ENCODE results near the gene CACNA2D2.

DNA sequence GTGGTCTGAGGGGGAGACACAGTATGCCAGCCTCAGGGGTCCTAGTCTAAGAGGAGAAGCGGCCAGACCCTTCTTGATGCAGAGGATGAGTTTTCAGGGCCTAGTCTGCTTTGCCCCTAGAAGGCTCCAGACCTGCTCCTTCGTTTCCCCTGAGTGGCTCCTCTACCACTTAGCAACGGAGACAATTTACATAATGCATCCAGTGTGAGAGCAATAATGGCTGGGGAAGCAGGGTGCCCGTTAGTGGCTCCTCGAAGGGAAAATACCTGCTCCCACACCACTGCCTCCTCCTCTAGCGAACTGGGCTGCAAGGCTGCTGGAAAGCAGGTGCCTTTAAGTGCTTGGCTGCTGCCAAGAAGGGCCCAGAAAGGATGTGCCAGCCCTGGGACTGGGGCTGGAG, 38.9 kb downstream of the CACNA2D2 start:
- TF ChIP-seq, protein P1, sequence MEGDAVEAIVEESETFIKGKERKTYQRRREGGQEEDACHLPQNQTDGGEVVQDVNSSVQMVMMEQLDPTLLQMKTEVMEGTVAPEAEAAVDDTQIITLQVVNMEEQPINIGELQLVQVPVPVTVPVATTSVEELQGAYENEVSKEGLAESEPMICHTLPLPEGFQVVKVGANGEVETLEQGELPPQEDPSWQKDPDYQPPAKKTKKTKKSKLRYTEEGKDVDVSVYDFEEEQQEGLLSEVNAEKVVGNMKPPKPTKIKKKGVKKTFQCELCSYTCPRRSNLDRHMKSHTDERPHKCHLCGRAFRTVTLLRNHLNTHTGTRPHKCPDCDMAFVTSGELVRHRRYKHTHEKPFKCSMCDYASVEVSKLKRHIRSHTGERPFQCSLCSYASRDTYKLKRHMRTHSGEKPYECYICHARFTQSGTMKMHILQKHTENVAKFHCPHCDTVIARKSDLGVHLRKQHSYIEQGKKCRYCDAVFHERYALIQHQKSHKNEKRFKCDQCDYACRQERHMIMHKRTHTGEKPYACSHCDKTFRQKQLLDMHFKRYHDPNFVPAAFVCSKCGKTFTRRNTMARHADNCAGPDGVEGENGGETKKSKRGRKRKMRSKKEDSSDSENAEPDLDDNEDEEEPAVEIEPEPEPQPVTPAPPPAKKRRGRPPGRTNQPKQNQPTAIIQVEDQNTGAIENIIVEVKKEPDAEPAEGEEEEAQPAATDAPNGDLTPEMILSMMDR (IDR thresholded peaks at IDR 0.05; ENCODE audit: insufficient read depth, low read length) = no peak
- no peak for TF ChIP-seq POLR2AphosphoS5 (IDR thresholded peaks at IDR 0.05; ENCODE audit: low read depth)
- TF ChIP-seq GABPA (IDR thresholded peaks at IDR 0.05; ENCODE audit: low read depth) = no peak
- TF ChIP-seq, protein P2, sequence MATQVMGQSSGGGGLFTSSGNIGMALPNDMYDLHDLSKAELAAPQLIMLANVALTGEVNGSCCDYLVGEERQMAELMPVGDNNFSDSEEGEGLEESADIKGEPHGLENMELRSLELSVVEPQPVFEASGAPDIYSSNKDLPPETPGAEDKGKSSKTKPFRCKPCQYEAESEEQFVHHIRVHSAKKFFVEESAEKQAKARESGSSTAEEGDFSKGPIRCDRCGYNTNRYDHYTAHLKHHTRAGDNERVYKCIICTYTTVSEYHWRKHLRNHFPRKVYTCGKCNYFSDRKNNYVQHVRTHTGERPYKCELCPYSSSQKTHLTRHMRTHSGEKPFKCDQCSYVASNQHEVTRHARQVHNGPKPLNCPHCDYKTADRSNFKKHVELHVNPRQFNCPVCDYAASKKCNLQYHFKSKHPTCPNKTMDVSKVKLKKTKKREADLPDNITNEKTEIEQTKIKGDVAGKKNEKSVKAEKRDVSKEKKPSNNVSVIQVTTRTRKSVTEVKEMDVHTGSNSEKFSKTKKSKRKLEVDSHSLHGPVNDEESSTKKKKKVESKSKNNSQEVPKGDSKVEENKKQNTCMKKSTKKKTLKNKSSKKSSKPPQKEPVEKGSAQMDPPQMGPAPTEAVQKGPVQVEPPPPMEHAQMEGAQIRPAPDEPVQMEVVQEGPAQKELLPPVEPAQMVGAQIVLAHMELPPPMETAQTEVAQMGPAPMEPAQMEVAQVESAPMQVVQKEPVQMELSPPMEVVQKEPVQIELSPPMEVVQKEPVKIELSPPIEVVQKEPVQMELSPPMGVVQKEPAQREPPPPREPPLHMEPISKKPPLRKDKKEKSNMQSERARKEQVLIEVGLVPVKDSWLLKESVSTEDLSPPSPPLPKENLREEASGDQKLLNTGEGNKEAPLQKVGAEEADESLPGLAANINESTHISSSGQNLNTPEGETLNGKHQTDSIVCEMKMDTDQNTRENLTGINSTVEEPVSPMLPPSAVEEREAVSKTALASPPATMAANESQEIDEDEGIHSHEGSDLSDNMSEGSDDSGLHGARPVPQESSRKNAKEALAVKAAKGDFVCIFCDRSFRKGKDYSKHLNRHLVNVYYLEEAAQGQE (IDR thresholded peaks at IDR 0.05; ENCODE audit: insufficient replicate concordance, low read depth) = no peak
- TF ChIP-seq SPI1 (IDR thresholded peaks at IDR 0.05; ENCODE audit: borderline replicate concordance, low read depth) = no peak
